Mucosa of gallbladder (tissue), 1 donor: Measurements from ENCODE around the gene CC2D1A. TPM values are rescaled to one million over a fixed set of nuclear protein-coding genes. Genes with fewer than 3 reads are reported as not detected.
"Not testable (repeated sequence)": the region's sequence is repeated elsewhere in the genome, so short reads cannot be mapped to it uniquely, and the experiment has no call there.

Experiments used
- DNase-seq: peaks from one replicate; pipeline ENCODE4 v3.0.0-alpha.2; 2020; ENCODE audit warnings: low spot score
- total RNA-seq: library from RNA; stranded (reverse); gene quantifications from one replicate; pipeline ENCODE4 v1.2.1, GENCODE V29; 2021
- donor health status: DM: no; HTN: no; CAD: no.

The CC2D1A gene
- total RNA-seq, 1 donor from 2014 or later, result 57.1 TPM

DNA sequence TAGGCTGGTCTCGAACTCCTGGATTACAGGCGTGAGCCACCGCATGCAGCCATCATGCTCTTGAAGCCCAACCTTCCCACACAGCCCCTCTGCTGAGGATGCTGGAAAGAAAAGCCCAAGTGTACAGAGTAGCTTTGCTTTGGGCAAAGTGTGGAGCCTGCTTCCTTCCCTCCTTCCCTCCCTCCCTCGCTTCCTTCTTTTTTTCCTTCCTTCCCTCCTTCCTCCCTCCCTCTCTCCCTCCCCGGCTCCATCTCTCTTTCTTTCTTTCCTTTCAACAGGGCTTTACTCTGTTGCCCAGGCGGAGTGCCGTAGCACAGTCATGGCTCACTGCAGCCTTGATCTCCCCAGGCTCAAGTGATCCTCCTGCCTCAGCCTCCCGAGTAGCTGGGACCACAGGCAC lies 2.7 kb downstream of the CC2D1A start:
- DNase-seq, result no peak

DNA sequence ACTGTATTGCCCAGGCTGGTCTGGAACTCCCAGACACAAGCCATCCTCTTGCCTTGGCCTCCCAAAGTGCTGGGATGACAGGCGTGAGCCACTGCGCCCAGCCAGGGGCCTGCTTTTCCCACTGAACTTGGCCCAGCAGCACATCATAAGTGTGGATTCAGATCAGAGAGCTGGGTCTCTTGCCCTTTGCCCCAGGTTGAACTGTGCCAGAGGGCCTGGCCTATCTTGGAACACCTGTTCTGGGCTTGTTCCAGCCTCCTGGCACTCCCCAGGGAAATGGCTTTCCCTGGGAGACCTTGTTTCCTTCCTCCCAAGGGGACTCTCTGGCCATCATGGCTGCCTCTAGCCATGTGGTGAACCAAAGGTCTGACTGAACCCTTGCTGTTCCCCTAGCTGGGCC lies 3.4 kb downstream of the CC2D1A start:
- no peak for DNase-seq

DNA sequence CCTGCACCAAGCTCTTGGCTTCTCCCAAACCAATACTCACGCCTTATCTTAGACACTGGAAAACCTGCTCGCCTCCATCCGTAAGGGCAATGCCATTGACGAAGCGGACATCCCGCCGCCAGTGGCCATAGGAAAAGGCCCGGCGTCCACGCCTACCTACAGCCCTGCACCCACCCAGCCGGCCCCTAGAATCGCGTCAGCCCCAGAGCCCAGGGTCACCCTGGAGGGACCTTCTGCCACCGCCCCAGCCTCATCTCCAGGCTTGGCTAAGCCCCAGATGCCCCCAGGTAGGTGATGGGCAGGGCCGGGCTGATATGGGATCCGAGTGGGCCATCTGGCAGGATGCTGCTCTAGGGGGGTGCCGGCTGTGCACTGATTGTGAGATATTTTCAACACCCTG lies 7.4 kb downstream of the CC2D1A start:
- DNase-seq, result no peak

DNA sequence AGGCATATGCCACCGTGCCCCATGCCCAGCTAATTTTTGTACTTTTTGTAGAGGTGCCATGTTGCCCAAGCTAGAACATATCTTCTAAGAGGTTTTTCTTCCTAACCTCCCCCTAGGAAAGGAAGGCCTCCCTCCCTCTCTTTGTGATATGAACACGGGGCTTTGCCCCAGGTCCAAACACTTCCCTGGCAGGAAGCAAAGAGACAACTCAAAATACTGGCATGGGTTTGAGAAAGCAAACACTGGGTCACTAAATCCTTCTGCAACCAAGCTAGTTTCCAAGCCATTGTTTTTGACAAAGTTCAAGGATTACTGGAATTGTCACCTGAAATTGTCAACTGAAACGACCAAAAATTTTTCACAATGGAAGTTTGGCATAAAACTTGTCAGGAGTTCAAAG lies 8.8 kb downstream of the CC2D1A start:
- no peak for DNase-seq

DNA sequence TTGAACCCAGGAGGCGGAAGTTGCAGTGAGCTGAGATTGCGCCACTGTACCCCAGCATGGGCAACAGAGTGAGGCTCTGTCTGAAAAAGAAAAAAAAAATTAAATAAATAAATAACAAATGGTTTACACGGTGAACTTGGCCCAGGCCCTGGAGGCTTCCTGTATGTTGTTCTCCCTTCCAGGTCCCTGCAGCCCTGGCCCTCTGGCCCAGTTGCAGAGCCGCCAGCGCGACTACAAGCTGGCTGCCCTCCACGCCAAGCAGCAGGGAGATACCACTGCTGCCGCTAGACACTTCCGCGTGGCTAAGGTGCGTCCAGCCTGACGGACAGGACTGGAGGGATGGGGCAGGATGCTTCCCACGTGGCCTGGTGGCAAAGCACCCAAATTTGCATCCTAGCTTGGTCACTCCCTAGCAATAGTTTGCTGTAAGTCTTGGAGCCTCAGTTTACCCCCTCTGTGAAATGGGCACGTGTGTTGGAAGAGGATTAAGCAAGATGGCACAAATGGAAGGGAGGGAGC lies 11.9 kb downstream of the CC2D1A start:
- DNase-seq, result no peak

DNA sequence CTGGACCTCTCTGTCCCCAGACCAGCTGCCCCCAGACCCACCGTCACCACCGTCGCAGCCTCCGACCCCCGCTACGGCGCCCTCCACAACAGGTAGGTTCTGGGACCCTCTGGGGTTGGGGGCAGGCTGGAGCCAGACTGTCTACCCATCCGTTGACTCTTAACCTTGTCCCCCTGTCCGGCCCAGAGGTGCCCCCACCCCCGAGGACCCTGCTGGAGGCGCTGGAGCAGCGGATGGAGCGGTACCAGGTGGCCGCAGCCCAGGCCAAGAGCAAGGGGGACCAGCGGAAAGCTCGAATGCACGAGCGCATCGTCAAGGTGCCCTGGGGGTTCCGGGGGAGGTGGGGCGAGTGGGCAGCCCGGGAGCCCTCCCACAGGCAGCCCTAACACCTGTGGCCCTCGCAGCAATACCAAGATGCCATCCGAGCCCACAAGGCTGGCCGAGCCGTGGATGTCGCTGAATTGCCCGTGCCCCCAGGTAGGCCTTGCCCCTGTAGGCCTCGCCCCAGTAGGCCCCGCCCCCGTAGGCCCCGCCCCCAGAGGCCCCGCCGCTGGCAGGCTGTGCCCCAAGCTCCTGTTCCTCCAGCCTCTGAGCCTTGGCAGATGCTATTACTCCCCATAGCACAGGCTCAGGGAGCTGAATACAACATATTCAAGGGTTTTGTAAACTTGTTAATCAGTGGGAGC lies 12.9 kb downstream of the CC2D1A start:
- no peak for DNase-seq

DNA sequence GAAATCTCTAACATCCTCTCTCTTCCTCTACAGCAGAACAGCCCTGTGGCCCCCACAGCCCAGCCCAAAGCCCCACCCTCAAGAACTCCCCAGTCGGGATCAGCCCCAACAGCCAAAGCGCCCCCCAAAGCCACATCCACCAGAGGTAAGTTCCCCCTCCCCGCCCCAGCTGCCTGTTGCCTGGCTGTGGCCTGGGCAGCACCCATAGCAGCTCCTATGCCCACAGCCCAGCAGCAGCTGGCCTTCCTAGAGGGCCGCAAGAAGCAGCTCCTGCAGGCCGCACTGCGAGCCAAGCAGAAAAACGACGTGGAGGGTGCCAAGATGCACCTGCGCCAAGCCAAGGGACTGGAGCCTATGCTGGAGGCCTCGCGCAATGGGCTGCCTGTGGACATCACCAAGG lies 14.5 kb downstream of the CC2D1A start:
- no peak for DNase-seq

DNA sequence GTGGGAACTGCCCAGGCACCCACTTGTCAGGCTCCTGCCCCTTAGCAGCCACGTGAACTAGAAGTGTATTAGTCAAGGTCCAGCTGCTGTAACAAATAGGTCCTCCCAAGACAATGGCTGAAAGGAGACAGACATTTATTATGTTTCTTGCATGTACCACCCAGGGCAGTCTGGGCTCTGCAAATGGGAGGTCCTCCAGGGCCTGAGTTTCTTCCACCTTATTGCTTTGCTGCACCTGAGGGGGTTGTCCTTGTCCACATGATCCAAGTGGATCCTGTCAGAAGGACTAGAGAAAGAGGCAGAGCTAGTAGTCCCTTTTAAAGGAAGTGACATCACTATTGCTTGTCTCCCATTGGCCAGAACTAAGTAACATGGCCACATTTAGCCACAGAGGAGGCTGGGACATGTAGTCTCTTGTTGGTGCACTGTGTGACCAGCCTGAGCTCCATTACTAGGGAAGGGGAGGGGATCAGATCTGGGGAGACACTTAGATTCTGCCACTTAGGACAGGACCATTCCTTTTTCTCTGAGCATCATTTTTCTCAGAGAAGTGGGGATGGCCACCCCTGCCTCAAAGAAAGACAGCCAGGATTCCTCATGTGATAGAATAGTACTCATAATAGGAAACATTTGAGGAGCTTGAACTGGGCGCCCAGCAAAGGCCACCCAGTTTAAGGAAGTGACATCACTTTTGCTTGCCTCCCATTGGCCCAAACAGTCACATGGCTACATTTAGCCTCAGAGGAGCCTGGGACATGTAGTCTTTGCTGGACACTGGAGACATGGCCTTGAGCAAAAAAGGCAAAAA lies 15.1 kb downstream of the CC2D1A start:
- DNase-seq, result no peak

DNA sequence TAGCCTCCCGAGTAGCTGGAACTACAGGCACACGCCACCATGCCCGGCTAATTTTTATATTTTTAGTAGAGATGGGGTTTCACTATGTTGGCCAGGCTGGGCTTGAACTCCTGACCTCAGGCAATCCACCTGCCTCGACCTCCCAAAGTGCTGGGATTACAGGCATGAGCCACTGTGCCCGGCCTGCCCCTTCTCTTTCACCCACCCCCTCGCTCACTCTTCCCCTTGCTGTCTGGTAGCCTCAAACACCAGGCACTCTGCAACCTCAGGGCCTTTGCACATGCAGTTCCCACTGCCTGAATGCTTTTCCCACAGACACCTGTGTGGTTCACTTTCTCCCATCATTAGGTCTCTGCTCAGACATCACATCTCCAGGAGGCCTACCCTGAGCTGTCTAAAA lies 16.1 kb downstream of the CC2D1A start:
- not testable (repeated sequence) for DNase-seq

DNA sequence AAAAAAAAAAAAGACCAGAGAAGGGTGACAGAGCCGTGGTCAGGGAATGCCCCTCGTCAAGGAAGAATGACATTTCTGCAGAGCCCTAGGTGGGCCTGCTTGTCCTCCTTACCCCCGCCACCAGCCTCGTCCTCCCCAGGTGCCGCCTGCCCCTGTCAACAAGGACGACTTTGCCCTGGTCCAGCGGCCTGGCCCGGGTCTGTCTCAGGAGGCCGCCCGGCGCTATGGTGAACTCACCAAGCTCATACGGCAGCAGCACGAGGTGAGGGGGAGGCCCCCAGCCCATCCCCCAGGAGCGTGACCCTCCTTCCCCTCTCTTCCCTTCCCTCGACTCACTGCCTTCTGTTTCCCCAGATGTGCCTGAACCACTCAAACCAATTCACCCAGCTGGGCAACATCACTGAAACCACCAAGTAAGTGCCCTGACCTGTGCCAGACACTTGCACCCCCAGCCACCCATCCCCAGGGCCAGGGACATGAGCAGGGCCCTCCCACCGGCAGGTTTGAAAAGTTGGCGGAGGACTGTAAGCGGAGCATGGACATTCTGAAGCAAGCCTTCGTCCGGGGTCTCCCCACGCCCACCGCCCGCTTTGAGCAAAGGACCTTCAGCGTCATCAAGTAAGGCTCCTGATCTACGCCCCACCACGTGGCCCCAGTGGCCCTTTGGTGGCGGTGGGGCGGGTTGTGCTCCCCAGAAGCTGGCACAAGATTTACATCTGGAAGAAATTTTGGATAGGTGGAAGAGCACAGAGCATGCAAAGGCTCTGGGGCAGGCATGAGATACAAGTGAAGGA lies 17.4 kb downstream of the CC2D1A start:
- DNase-seq, result no peak

DNA sequence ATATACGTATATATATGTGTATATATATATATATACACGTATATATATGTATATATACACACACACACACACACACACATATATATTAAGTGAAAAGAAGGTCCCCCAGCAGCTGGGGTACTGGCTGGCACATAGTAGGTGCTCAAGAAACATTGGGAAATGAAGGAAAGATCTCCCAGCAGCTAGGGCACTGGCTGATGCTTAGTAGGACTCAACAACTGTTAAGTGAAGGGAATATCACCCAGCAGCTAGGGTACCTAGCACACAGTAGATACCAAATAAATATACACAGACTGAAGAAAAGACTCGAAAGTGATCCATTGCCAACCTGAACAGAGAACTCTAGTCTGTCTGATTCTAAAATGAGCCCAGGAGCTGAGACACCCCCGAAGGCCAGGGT lies 20.0 kb downstream of the CC2D1A start:
- DNase-seq, result no peak

DNA sequence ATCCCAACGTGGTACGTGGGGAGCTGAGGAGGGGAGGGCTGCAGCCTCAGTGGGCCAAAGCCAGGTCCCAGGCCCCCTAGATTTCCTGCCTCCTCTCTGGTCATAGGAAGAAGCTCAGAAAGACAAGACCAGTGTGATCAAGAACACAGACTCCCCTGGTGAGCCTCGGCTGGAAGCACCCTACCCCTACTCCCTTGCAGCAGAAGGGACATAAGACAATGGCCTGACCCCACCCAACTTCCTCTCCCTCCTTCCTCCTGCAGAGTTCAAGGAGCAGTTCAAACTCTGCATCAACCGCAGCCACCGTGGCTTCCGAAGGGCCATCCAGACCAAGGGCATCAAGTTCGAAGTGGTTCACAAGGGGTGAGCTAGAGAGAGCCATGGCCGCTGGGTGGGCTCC lies 20.7 kb downstream of the CC2D1A start:
- DNase-seq, result no peak

DNA sequence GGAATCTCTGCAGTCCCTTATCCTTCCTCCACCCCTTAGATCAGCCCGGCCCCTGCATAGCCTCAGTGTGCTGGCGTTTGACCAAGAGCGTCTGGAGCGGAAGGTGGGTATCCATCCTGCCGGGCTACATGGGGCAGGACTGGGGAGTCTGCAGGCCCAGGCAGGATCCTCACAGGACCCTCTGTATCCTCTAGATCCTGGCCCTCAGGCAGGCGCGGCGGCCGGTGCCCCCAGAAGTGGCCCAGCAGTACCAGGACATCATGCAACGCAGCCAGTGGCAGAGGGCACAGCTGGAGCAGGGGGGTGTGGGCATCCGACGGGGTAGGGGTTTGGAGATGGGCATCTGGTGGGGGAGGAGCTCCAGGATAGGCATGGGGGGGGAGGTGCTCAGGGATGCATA lies 23.3 kb downstream of the CC2D1A start:
- DNase-seq, result no peak

DNA sequence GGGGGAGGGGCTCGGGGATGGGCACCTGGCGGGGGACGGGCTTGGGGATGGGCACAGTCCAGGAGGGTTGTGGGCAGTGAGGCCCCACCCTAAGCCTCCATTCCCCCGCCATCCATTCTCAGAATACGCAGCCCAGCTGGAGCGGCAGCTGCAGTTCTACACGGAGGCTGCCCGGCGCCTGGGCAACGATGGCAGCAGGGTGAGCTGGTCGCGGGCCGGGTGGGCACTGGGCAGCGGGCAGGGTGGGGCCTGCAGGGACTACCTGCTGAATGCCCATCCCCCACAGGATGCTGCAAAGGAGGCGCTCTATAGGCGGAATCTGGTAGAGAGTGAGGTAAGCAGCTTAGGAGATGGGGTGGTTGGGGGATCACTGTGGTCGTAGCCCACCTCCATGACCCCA lies 24.0 kb downstream of the CC2D1A start:
- DNase-seq, result no peak

DNA sequence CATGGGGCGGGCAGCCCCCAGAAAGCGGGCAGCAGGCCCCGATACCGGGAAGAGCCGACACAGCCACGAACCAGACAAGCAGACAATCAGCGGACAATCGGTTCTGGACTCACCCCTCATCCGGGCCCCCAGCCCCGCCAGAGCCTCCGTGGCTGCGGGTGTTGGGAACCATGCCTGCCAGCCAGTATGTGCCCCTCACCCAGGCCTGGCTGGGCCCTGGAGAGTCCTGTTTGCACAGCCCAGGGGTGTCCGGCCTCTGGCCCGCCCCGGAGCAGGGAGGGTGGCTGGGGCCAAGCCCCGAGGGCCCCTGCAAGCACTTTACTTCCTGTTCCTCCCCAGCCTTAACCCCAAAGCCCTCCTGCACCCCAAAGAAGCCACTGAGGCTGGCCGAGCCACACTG lies 24.4 kb downstream of the CC2D1A start:
- DNase-seq, result no peak

DNA sequence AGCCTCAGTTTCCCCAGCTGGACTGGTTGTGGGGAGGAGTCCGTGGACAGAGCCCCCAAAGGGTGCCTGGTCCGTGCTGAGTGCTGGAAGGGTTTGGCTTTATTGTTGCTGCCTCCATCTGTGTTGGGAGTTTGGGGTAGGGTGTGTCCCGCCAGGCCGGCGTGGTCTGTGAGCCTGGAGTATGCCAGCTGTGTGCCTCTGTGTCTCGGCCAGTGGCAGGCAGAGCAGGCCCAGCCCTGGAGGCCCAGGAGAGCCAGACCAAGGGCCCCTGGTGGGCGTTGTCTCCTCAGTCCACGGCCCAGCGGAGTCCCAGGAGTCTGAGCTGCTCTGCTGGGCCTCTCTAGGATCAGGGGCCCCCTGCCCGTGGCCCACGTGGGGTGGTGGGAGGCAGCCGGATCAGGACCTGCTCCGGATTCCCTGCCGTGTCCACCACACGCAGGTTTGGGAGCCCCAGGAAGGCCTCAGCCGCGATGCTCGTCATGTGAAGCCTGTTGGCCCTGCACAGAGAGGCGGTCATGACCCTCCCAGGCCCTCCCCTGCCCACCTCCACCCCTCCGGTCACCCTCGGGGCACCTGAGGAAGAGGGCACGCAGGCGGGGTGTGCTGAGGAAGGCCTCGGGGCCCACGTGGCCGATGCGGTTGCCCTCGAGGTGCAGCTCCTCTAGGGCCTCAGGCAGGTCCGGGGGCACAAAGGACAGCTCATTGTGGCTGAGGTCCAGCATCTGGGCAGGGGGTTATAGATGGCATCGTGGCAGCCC lies 25.6 kb downstream of the CC2D1A start:
- no peak for DNase-seq

DNA sequence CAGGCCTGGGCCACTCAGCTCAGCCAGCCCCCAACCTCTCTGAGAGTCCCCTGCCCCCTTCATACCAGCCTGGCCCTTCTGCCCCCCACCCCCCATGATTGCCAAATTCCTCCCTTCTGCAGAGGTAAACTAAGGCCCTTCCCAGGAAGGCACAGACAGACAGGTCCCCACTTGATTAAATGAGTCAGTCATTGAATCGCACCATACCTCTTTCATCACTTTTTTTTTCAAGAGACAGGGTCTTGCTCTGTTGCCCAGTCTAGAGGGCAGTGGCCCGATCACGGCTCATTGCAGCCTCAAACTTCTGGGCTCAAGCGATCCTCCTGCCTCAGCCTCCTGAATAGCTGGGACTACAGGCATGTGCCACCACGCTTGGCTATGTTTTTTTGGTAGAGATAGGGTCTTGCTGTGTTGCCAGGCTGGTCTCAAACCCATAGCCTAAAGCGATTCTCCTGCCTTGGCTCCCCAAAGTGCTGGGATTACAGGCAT lies 26.2 kb downstream of the CC2D1A start:
- DNase-seq, result no peak

DNA sequence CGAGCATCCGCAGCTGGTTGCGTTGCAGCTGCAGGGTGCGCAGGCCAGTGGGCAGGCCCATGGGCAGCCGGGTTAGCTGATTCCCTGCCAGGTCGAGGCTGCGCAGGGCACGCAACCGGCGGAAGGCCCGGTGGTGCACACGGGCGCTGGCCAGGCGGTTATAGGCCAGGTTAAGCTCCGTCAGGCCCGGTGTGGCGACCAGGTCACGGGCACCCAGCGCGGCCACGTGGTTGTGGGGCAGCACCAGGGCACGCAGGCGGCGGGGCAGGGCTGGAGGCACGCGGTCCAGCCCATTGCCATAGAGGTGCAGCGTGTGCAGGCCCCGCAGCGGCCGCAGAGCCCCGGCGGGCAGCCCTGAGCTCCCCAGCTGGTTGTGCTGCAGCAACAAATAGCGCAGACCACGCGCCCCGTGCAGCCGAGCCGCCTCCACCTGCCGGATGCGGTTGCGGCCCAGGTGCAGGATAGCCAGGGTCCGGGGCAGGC lies 27.0 kb downstream of the CC2D1A start:
- no peak for DNase-seq

DNA sequence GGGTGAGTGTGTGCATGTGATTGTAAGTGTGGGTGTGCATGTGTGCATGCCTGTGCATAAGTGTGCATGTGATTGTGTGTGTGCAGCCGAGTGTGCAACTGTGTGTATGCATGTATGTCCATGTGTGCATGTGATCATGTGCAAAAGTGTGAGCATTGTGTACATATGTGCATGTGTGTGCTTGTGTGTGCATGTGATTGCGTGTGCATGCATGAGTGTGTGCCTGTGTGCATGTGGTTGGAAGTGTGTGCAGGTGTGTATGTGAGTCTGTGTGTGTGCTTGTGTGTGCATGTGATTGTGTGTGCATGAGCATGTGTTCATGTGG lies 28.7 kb downstream of the CC2D1A start:
- no peak for DNase-seq

DNA sequence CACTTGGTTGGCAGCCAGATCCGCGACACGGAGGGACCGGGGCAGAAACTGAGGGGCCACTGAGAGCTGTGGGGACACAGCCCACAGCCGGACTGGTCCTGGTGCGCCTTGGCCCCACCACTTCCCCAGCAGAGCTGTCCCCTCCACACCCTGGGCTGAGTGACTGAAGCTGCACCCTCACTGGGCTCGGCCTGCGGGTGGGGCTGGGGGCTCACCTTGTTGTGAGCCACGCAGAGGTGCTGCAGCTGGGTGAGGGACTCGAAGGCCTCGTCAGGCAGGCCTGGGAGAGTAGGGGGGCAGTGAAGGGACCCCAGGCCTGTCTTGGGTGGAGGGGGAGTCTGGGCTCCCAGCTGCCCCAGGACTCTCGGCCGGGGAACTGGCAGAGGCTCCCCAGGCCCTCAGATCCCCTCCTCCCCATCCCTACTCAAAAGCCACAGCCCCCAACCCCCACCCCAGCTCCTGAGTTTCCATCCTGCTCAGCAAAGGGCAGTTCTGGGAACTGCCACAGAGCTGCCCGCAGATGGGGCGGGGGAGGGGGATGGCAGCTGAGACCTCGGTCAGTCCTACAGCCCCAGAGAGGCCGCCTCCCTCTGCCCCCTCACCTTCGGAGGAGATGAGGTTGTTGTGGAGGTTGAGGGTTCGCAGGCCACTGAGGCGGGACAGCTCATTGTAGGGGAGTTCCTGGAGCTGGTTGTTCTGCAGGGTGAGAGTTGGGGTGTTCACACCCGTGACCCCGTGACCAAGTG lies 29.9 kb downstream of the CC2D1A start:
- DNase-seq, result no peak
